Measurements from ENCODE around the gene SCN9A. TPM values are rescaled to one million over a fixed set of nuclear protein-coding genes. Genes with fewer than 3 reads are reported as not detected.

Gene SCN9A
- total RNA-seq, 1 experiment from 2014 or later, result 3.4 TPM

- intact Hi-C loops (cut with micrococcal nuclease; ENCODE audit: unreplicated experiment), result no loop called here
- no peaks in the 10 kb centered on the region for H3K9me2 ChIP-seq (ENCODE audit: insufficient read depth)
- CTCF ChIA-PET, result no interaction called here
Measured at GRCh38 chr2:166282154-166282553, 93.6 kb downstream of the SCN9A start.

GRCh38 chr2:166278856-166279255 is 96.9 kb downstream of the SCN9A start:
- no peaks in the 10 kb centered on the region for H3K9me3 ChIP-seq (ENCODE audit: insufficient read depth, low read depth)
- intact Hi-C loops (cut with micrococcal nuclease; ENCODE audit: unreplicated experiment), result no loop called here
- CTCF ChIA-PET, result no interaction called here
- no peak overlapping the region for H3K4me3 ChIP-seq
- no peak overlapping the region for H3K27ac ChIP-seq
- no peak for TF ChIP-seq EZH2 (IDR thresholded peaks at IDR 0.05; ENCODE audit: low read depth)
- TF ChIP-seq, protein P1, sequence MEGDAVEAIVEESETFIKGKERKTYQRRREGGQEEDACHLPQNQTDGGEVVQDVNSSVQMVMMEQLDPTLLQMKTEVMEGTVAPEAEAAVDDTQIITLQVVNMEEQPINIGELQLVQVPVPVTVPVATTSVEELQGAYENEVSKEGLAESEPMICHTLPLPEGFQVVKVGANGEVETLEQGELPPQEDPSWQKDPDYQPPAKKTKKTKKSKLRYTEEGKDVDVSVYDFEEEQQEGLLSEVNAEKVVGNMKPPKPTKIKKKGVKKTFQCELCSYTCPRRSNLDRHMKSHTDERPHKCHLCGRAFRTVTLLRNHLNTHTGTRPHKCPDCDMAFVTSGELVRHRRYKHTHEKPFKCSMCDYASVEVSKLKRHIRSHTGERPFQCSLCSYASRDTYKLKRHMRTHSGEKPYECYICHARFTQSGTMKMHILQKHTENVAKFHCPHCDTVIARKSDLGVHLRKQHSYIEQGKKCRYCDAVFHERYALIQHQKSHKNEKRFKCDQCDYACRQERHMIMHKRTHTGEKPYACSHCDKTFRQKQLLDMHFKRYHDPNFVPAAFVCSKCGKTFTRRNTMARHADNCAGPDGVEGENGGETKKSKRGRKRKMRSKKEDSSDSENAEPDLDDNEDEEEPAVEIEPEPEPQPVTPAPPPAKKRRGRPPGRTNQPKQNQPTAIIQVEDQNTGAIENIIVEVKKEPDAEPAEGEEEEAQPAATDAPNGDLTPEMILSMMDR (conservative IDR thresholded peaks at IDR 0.05), result no peak
- no peaks in the 10 kb centered on the region for H3K4me1 ChIP-seq (replicated peaks; ENCODE audit: insufficient read depth)
- H3K9me2 ChIP-seq (ENCODE audit: insufficient read depth), result no peaks in the 10 kb centered on the region
- H3F3A ChIP-seq (ENCODE audit: insufficient read depth, low read depth), result no peaks in the 10 kb centered on the region
- H2AFZ ChIP-seq, result no peak overlapping the region
- H3K4me2 ChIP-seq, result no peak overlapping the region
- no peaks in the 10 kb centered on the region for H3K36me3 ChIP-seq (ENCODE audit: low read depth)
- no TSS peak for BruUV-seq (replicated peaks)
- POLR2A ChIA-PET (ENCODE audit: unreplicated experiment), result no interaction called here
- no peak for DNase-seq
- no peaks in the 10 kb centered on the region for H4K20me1 ChIP-seq (ENCODE audit: insufficient read depth)
- no peaks in the 10 kb centered on the region for H3K27me3 ChIP-seq (ENCODE audit: insufficient read depth, low read depth)
- no peaks in the 10 kb centered on the region for H3K79me2 ChIP-seq (ENCODE audit: low read depth)

More at GRCh38 chr2:166282154-166282553, 93.6 kb downstream of the SCN9A start:
- H3K4me1 ChIP-seq (replicated peaks; ENCODE audit: insufficient read depth), result no peaks in the 10 kb centered on the region
- no peaks in the 10 kb centered on the region for H3K27me3 ChIP-seq (ENCODE audit: insufficient read depth, low read depth)
- H2AFZ ChIP-seq, result no peak overlapping the region
- H3K4me3 ChIP-seq, result no peak overlapping the region
- DNase-seq, result no peak
- no peaks in the 10 kb centered on the region for H3K79me2 ChIP-seq (ENCODE audit: low read depth)
- H3F3A ChIP-seq (ENCODE audit: insufficient read depth, low read depth), result no peaks in the 10 kb centered on the region
- POLR2A ChIA-PET (ENCODE audit: unreplicated experiment), result no interaction called here
- no peak overlapping the region for H3K4me2 ChIP-seq
- no peaks in the 10 kb centered on the region for H3K36me3 ChIP-seq (ENCODE audit: low read depth)
- no peak overlapping the region for H3K27ac ChIP-seq
- H3K9me3 ChIP-seq (ENCODE audit: insufficient read depth, low read depth), result no peaks in the 10 kb centered on the region
- no TSS peak for BruUV-seq (replicated peaks)
- H4K20me1 ChIP-seq (ENCODE audit: insufficient read depth), result no peaks in the 10 kb centered on the region
- TF ChIP-seq, protein P1 (conservative IDR thresholded peaks at IDR 0.05), result no peak
- TF ChIP-seq EZH2 (IDR thresholded peaks at IDR 0.05; ENCODE audit: low read depth), result no peak

DNA sequence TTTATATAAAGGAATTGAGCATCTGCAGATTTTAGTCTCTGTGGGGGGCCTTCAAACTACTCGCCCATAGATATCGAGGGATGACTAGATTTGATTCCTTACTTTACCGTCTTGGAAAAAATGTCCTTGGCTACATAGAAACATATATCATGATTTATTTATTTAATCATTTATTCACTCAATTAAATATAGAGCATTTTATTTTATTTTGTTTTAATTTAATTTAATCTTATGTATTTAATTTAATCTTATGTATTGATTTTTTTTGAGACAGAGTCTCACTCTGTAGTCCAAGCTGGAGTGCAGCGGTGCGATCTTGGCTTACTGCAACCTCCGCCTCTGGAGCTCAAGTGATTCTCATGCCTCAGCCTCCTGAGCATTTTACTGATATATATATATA is 105.4 kb downstream of the SCN9A start:
- H3K9me3 ChIP-seq (ENCODE audit: insufficient read depth, low read depth), result no peaks in the 10 kb centered on the region
- H4K20me1 ChIP-seq (ENCODE audit: insufficient read depth), result no peaks in the 10 kb centered on the region
- H3K27me3 ChIP-seq (ENCODE audit: insufficient read depth, low read depth), result no peaks in the 10 kb centered on the region
- no peak overlapping the region for H3K4me2 ChIP-seq
- no peaks in the 10 kb centered on the region for H3K36me3 ChIP-seq (ENCODE audit: low read depth)
- H3K9me2 ChIP-seq (ENCODE audit: insufficient read depth), result no peaks in the 10 kb centered on the region
- H3K4me3 ChIP-seq, result no peak overlapping the region
- POLR2A ChIA-PET (ENCODE audit: unreplicated experiment), result no interaction called here
- H2AFZ ChIP-seq, result no peak overlapping the region
- no peak for DNase-seq
- TF ChIP-seq, protein P1 (conservative IDR thresholded peaks at IDR 0.05), result no peak
- TF ChIP-seq EZH2 (IDR thresholded peaks at IDR 0.05; ENCODE audit: low read depth), result no peak
- no peaks in the 10 kb centered on the region for H3K79me2 ChIP-seq (ENCODE audit: low read depth)
- BruUV-seq (replicated peaks), result no TSS peak
- H3F3A ChIP-seq (ENCODE audit: insufficient read depth, low read depth), result no peaks in the 10 kb centered on the region
- no peaks in the 10 kb centered on the region for H3K4me1 ChIP-seq (replicated peaks; ENCODE audit: insufficient read depth)
- CTCF ChIA-PET, result no interaction called here
- intact Hi-C loops (cut with micrococcal nuclease; ENCODE audit: unreplicated experiment), result no loop called here
- H3K27ac ChIP-seq, result no peak overlapping the region

Data from PC-9 (cell line).